Neutrophil (primary cell): ENCODE measurements around the gene CD9.

Experiments used
- H3K27ac ChIP-seq: fragments of 200-600 bp; sonication (generic); 2 replicates; pipeline ENCODE4 v1.5.1; 2016; ENCODE audit warnings: mild to moderate bottlenecking, moderate library complexity
- H3K27me3 ChIP-seq: fragments of 200-600 bp; sonication (generic); 2 replicates; pipeline ENCODE4 v1.6.0; 2016; ENCODE audit warnings: mild to moderate bottlenecking
- H3K36me3 ChIP-seq: fragments of 200-600 bp; sonication (generic); 2 replicates; pipeline ENCODE4 v1.5.1; 2017
- H3K4me1 ChIP-seq, 2 experiments: fragments of 200-600 bp in 1 of 2; sonication (generic) in 1 of 2; 1 replicate in 1 of 2; 2 replicates in 1 of 2; pipeline versions ENCODE4 v1.5.1 to v1.6.1; 2013 to 2016; ENCODE audit warnings: low read depth in 1 of 2, low read length in 1 of 2, mild to moderate bottlenecking in 1 of 2, moderate library complexity in 1 of 2; ENCODE audit not compliant: control insufficient read depth in 1 of 2, insufficient read depth in 1 of 2
- H3K4me3 ChIP-seq, 2 experiments: fragments of 200-600 bp in 1 of 2; sonication (generic) in 1 of 2; 1 replicate in 1 of 2; 2 replicates in 1 of 2; pipeline ENCODE4 v1.5.1; 2013 to 2016; ENCODE audit warnings: low read depth in 1 of 2, low read length in 1 of 2, mild to moderate bottlenecking in 1 of 2, moderate library complexity in 1 of 2
- H3K9me3 ChIP-seq: fragments of 200-600 bp; sonication (generic); 2 replicates; pipeline ENCODE4 v1.5.1; 2016
- CTCF ChIP-seq: fragments of 200-600 bp; sonication (generic); IDR thresholded peaks from 2 replicates; pipeline ENCODE4 v1.5.1; 2016; ENCODE audit warnings: antibody characterized with exemption

Gene CD9

GRCh38 chr12:6237830-6238229, 37.6 kb downstream of the CD9 start:
- Histone ChIP-seq H3K36me3 (peaks cover 4% of the 10 kb centered on the region), H3K27ac (no peak overlapping the region), H3K9me3 (no peaks in the 10 kb centered on the region), H3K27me3 (no peaks in the 10 kb centered on the region), H3K4me3 (no peak overlapping the region), H3K4me1 (peaks cover 14 to 17% of the 10 kb centered on the region in 2 experiments)
- TF ChIP-seq CTCF: no peak

- Histone ChIP-seq H3K36me3 (peaks cover 4% of the 10 kb centered on the region), H3K4me1 (peaks cover 3 to 6% of the 10 kb centered on the region in 2 experiments), H3K9me3 (no peaks in the 10 kb centered on the region), H3K27me3 (no peaks in the 10 kb centered on the region), H3K27ac (no peak overlapping the region), H3K4me3 (no peak overlapping the region)
- no peak for TF ChIP-seq CTCF
Observed at GRCh38 chr12:6238875-6239274, 38.7 kb downstream of the CD9 start.

GRCh38 chr12:6241495-6241894, 41.3 kb downstream of the CD9 start:
- Histone ChIP-seq H3K9me3 (no peaks in the 10 kb centered on the region), H3K4me3 (no peak overlapping the region), H3K36me3 (no peaks in the 10 kb centered on the region), H3K27ac (no peak overlapping the region), H3K27me3 (no peaks in the 10 kb centered on the region), H3K4me1 (no peaks in the 10 kb centered on the region)
- TF ChIP-seq CTCF: no peak

- Histone ChIP-seq H3K36me3 (no peaks in the 10 kb centered on the region), H3K27me3 (peaks cover 8% of the 10 kb centered on the region), H3K27ac (no peak overlapping the region), H3K9me3 (no peaks in the 10 kb centered on the region), H3K4me3 (no peak overlapping the region), H3K4me1 (no peaks in the 10 kb centered on the region)
- TF ChIP-seq CTCF: no peak
Observed at GRCh38 chr12:6249580-6249979, 49.4 kb downstream of the CD9 start.

- Histone ChIP-seq H3K27me3 (peaks cover 8% of the 10 kb centered on the region), H3K9me3 (no peaks in the 10 kb centered on the region), H3K4me3 (no peak overlapping the region), H3K4me1 (no peaks in the 10 kb centered on the region), H3K36me3 (no peaks in the 10 kb centered on the region), H3K27ac (no peak overlapping the region)
- no peak for TF ChIP-seq CTCF
Observed at GRCh38 chr12:6250343-6250742, 50.1 kb downstream of the CD9 start.

GRCh38 chr12:6253278-6253677, 53.1 kb downstream of the CD9 start:
- Histone ChIP-seq H3K9me3 (no peaks in the 10 kb centered on the region), H3K36me3 (no peaks in the 10 kb centered on the region), H3K27ac (no peak overlapping the region), H3K4me3 (no peak overlapping the region), H3K4me1 (no peaks in the 10 kb centered on the region), H3K27me3 (peaks cover 8% of the 10 kb centered on the region)
- TF ChIP-seq CTCF: no peak
